Adrenal gland (tissue), 5 donors: ENCODE results near the gene MAP1B.

ENCODE experiments used
- POLR2A ChIP-seq, 2 donors: fragments of 450-650 bp; IDR thresholded peaks; one replicate each; pipeline ENCODE4 v1.6.1; 2017; ENCODE audit warnings: antibody characterized with exemption in 2 of 2, mild to moderate bottlenecking in 2 of 2, moderate library complexity in 1 of 2
- TF ChIP-seq, protein P1 (sequence below), 6 experiments: fragments of 450-650 bp in 4 of 6; fragments of 200-600 bp in 2 of 6; sonication (generic) in 1 of 6; IDR thresholded peaks; 1 replicate in 5 of 6; 2 replicates in 1 of 6; pipeline versions ENCODE4 v1.5.1 to v1.8.0; 2016 to 2021; ENCODE audit warnings: antibody characterized with exemption in 6 of 6, mild to moderate bottlenecking in 2 of 6, moderate library complexity in 1 of 6
- donor health status: DM: no; HTN: no; CAD: no.

DNA sequence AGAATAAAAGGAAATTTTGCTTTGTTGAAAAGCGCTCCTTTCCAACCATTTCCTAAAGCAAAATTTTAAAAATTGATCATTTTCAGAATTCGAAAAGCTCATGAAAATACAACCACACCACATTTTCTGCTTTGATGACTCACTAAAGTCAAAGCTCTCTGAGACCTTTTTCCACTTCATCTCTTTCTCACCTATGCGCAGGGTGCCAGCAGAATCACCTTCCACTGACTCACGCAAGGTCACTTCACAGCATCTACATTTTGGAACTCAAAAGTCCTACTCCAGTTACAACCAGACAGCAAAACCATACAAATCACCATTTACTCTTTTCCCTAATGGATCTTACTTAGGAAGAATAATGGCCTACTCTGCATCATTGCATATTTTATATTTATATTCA, 106.2 kb downstream of the MAP1B start:
- TF ChIP-seq, protein P1, sequence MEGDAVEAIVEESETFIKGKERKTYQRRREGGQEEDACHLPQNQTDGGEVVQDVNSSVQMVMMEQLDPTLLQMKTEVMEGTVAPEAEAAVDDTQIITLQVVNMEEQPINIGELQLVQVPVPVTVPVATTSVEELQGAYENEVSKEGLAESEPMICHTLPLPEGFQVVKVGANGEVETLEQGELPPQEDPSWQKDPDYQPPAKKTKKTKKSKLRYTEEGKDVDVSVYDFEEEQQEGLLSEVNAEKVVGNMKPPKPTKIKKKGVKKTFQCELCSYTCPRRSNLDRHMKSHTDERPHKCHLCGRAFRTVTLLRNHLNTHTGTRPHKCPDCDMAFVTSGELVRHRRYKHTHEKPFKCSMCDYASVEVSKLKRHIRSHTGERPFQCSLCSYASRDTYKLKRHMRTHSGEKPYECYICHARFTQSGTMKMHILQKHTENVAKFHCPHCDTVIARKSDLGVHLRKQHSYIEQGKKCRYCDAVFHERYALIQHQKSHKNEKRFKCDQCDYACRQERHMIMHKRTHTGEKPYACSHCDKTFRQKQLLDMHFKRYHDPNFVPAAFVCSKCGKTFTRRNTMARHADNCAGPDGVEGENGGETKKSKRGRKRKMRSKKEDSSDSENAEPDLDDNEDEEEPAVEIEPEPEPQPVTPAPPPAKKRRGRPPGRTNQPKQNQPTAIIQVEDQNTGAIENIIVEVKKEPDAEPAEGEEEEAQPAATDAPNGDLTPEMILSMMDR (IDR thresholded peaks at IDR 0.05): no peak
- TF ChIP-seq POLR2A (IDR thresholded peaks at IDR 0.05): no peak
